DOHH2 (cell line): Measurements from ENCODE around the gene NBAS.

ENCODE experiments used
- CTCF ChIP-seq: fragments of 200-600 bp; sonication (generic); IDR thresholded peaks from one replicate; pipeline ENCODE4 v1.5.1; 2014; ENCODE audit warnings: antibody characterized with exemption, mild to moderate bottlenecking, low read depth, low read length; ENCODE audit not compliant: poor library complexity, severe bottlenecking
- EZH2phosphoT487 ChIP-seq: fragments of 200-600 bp; sonication (generic); IDR thresholded peaks from 2 replicates; pipeline ENCODE4 v1.6.1; 2017; ENCODE audit warnings: borderline replicate concordance, mild to moderate bottlenecking, antibody characterized with exemption, low read length, moderate library complexity, mixed read lengths

GRCh38 chr2:15145046-15145817 lies 415.9 kb downstream of the NBAS start:
- TF ChIP-seq CTCF (no peak), EZH2phosphoT487 (no peak)
